ENCODE data around the gene DNAJC27.
A peak's percentile ranks its signal among the peaks of the same experiment; 100 is the strongest.

DNAJC27 gene

DNA sequence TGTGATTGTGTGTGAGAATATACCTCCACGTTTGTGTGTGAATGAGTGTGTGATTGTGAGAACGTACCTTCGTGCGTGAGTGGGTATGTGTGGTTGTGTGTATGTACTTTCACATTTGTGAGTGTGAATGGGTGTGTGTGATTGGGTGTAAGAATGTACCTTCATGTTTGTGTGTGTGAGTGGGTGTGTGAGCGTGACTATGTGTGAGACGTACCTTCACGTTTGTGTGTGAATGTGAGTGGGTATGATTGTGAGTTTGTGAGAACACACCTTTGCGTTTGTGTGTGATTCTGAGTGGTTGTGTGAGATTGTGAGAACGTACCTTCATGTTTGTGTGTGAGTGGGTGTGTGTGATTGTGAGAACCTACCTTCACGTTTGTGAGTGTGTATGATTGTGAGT is 45.9 kb downstream of the DNAJC27 start:
- no peak for DNase-seq (ENCODE audit: low spot score)

- no peak for DNase-seq (ENCODE audit: low spot score)
These were observed 47.0 kb downstream of the DNAJC27 start for GRCh38 chr2:24924732-24925131.

GRCh38 chr2:24924266-24924665 is 47.5 kb downstream of the DNAJC27 start:
- DNase-seq (ENCODE audit: low spot score) = no peak

GRCh38 chr2:24923106-24923505 is 48.6 kb downstream of the DNAJC27 start:
- no peak for DNase-seq (ENCODE audit: low spot score)

- DNase-seq (ENCODE audit: low spot score) = no peak
These were observed 49.2 kb downstream of the DNAJC27 start for GRCh38 chr2:24922556-24922955.

GRCh38 chr2:24920809-24921441 is 50.8 kb downstream of the DNAJC27 start:
- DNase-seq (ENCODE audit: low spot score) = peak; percentile 24

GRCh38 chr2:24920098-24920808 is 51.5 kb downstream of the DNAJC27 start, which contains the start of gene ADCY3:
TSS of gene ADCY3 (minus strand) at chr2:24920237. CDS start at chr2:24918987, 1,250 bp downstream.
- DNase-seq (ENCODE audit: low spot score) = peak; percentile 44

DNA sequence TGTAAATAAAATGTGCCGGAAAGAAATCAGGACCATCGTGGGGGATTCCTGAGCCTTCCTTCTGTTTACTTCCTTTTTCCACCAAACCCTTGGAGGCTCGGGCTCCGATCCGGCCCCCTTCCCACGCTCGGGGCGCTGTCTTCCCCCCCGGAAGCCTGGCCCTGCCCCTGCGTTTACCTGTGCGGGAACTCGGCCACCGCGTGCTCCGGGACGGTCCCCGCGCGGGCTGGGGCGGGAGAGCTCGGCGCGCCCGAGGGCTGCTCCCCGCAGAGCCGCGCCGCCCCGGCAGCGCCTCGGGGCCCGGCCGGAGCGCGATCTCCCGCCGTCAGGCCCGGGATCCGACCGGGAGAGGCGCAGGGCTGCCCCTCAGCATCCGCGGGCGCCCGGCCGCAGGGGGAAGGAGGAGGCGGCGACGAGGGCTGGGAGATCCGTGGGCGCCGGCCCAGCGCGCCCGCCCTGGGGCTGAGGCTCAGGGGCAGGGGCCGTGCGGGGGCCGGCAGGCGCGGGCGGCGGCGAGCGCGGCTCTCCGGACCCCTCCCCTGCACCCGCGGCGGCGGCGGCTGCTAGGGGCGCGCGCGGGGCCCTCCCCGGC is 52.2 kb downstream of the DNAJC27 start:
- DNase-seq (ENCODE audit: low spot score) = no peak

- DNase-seq (ENCODE audit: low spot score) = peak; percentile 58
These were observed 52.7 kb downstream of the DNAJC27 start for GRCh38 chr2:24919037-24919505.

DNA sequence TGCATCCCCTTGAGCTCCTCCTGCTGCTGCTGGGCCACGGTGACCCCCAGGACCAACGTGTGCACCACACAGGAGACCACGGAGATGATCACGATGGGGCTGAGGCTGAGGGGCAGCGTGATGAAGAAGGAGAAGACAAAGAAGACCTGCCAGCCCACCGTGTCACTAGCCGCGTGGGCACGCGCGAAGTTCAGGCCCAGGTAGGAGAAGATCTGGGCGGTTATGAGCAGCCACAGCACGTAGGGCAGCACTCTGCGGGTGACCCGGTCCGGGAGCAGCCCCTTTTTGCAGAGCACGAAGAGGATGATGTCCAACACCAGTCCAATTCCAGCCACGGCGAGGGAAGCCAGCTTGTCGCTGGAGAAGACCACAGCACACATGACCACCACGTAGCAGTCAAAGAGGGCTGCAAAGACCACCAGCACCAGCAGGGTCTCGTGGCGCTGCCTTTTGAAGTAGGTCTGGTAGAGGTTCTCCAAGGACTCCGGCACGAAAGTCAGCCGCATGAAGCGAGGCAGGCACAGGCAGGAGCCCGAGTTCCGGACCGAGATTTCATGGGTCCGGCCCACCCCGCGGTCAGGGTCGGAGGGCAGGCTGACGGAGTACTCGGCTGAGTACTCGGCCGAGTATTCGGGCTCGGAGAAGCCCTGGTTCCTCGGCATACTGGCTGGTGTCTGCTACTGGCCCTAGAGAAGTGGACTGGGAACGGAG is 53.3 kb downstream of the DNAJC27 start:
- DNase-seq (ENCODE audit: low spot score) = no peak

DNA sequence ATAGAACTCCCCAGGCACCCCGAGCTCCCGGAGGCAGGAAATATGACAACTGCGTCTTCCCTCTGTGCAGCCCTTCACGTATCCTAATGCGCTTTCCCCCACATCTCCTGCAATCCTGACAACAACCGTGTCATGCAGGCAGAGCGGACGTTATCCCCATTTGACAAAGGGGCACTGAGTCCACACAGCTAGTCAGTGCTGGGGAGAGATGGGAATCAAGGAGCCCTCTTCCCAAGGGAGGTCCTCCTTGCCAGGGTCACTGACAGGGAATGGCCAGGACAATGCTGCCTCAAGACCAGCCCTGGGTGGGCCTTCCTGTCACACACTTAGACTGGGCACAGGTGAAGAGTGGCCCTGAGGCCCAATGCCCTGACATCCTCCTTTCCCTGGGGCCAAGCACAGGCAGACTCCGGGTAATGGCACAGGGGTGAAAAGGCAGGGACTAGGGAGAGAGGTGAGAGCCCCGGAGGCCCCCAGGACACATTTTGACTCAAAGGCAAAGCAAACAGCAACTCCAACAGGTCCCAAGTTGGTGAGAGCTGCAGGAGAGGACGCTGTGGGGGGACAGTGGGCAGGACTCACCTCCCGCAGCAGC is 53.9 kb downstream of the DNAJC27 start:
- no peak for DNase-seq (ENCODE audit: low spot score)

- no peak for DNase-seq (ENCODE audit: low spot score)
These were observed 54.7 kb downstream of the DNAJC27 start for GRCh38 chr2:24917086-24917485.

DNA sequence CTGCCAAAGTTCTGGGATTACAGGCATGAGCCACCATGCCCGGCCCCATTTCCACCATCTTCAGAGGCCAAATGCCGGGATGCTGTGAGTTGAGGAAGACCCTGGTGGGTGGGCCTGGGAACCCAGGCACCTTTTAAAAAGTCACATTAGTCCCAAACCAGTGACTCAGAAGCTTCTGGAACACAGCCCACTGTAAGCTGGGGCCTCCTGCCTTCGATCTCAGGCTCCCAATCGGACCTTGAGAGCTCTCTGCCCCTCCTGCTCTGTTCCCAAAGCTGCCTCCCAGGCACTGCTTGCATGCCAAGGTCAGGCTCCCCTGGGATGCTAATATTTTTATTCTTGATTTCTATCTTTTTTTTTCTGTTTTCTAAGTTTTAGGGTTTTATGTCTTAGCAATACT is 56.0 kb downstream of the DNAJC27 start:
- no peak for DNase-seq (ENCODE audit: low spot score)

DNA sequence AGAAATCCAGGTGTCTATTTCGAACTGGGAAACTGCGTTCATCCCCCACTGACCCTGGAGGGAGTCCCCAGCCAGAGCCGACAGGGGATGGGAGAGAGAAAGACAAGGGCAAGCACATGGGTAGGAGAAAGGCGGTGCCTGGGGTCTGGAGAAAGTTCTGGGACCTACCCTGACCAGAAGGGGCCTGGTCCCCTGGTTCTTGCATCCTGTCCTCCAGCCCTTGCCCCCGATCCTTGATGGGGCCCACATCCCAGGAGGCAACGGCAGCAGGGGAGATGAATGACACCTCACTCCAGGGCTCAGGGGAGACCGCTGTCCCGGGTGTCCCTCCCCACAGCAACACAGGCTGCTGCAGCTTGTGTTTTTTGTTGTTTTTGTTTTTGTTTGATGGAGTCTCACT is 56.6 kb downstream of the DNAJC27 start:
- DNase-seq (ENCODE audit: low spot score) = no peak

GRCh38 chr2:24914713-24915112 is 57.0 kb downstream of the DNAJC27 start:
- no peak for DNase-seq (ENCODE audit: low spot score)

- DNase-seq (ENCODE audit: low spot score) = no peak
These were observed 57.8 kb downstream of the DNAJC27 start for GRCh38 chr2:24913911-24914310.

GRCh38 chr2:24912986-24913385 is 58.8 kb downstream of the DNAJC27 start:
- DNase-seq (ENCODE audit: low spot score) = no peak

GRCh38 chr2:24912523-24912922 is 59.2 kb downstream of the DNAJC27 start:
- no peak for DNase-seq (ENCODE audit: low spot score)

DNA sequence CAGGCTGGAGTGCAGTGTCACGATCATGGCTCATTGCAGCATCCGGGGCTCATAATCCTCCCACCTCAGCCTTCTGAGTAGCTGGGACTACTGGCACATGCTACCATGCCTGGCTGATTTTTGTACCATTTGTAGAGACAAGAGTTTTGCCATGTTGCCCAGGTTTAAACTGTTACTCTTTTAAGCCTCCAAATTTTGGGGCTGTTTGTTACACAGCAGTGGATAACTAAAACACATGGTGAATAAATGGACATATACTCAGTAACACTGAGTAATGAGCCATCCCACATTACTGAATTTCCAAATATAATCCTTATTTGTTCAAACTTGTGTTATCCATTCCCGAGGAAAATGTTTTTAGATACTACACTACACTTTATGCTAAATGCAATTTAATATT is 61.5 kb downstream of the DNAJC27 start:
- DNase-seq (ENCODE audit: low spot score) = no peak

GRCh38 chr2:24909555-24910177 is 62.1 kb downstream of the DNAJC27 start:
- DNase-seq (ENCODE audit: low spot score) = no peak

DNA sequence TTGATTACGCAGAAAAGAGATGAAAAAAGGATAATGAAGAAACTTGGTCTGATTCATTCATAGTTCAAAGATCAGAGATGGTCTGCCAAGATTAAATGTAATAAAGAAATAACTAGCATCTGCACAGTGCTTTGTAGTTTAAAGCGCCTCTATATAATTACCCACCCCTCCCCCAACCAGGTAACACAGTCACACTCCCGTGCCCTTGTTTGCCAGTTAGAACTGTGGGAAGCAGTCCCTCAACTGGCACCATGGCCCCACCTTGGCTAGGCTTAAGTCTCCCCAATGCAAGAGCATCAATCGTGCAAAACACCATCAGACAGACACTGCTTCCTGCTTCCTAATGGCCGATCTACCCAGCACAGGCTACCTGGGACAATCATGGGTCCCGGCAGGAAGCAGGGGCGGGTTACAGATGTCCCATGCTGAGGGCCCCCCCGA is 63.3 kb downstream of the DNAJC27 start:
- DNase-seq (ENCODE audit: low spot score) = no peak

DNA sequence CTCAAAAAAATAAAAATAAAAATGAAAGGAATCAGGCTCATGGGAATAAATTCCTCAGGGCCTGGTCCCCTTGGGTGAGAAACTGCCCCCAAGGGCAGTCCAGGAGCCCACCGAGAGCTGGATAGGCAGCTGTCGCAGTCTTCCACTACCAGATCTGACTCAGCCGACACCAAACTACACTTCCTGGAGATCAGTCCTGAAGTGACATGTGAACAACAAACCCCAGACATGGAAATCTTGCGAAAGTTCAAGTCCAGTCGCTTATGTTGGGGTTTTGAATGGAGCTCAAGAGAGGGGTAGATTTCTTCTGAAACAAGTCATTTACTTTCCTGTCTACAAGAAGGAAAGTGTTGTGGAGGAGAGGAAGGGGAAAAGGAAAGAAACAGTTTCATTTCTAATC is 64.6 kb downstream of the DNAJC27 start:
- no peak for DNase-seq (ENCODE audit: low spot score)
